ENCODE data around the gene PGGT1B. TPM values are rescaled to one million over a fixed set of nuclear protein-coding genes. Genes with fewer than 3 reads are reported as not detected.

The PGGT1B gene
- total RNA-seq, 1 donor from 2014 or later, result 39.1 TPM

DNA sequence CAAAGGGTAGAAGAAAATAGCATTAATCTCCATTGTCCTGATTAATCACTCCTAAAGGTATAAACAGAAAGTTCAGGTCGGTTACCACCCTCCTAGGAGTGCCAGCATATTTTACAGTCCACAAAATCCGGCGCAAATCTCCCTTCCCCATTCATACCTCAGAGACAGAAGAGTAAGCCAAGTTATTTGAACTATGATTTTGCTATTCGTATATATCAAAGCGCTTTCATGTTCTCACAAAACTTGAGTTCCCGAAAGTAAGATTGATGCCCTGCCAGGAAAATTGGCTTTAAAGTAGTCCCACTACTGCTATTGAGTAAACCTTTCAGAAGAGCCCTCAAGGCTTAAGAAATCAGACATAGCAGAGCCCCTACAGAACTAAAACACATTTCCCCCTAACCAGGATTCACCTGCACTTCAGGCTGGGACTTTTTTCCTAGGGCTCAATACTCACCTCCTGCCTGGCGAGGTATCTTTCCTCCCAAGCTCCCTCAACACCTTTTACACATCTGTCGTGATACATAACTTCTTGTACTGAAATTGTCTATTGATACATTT lies 71.1 kb downstream of the PGGT1B start:
- no peaks in the 10 kb centered on the region for H3K36me3 Mint-ChIP-seq (ENCODE audit: low read depth)
- H3K9me3 Mint-ChIP-seq, result no peaks in the 10 kb centered on the region
- no peak overlapping the region for H3K27ac Mint-ChIP-seq
- H3K4me3 Mint-ChIP-seq (ENCODE audit: low read depth), result no peak overlapping the region
- no peaks in the 10 kb centered on the region for H3K4me1 Mint-ChIP-seq (ENCODE audit: low read depth)
- peaks cover 30% of the 10 kb centered on the region for H3K27me3 Mint-ChIP-seq (ENCODE audit: low read depth)
- no peak for DNase-seq (ENCODE audit: low spot score)
- intact Hi-C loops (cut with micrococcal nuclease), result no loop called here

GRCh38 chr5:115190388-115190787 lies 72.3 kb downstream of the PGGT1B start:
- Mint-ChIP-seq H3K4me3 (ENCODE audit: low read depth) (no peak overlapping the region), H3K4me1 (ENCODE audit: low read depth) (no peaks in the 10 kb centered on the region), H3K9me3 (no peaks in the 10 kb centered on the region), H3K27me3 (ENCODE audit: low read depth) (peaks cover 29% of the 10 kb centered on the region), H3K27ac (no peak overlapping the region), H3K36me3 (ENCODE audit: low read depth) (no peaks in the 10 kb centered on the region)
- intact Hi-C loops (cut with micrococcal nuclease), result no loop called here
- no peak for DNase-seq (ENCODE audit: low spot score)

DNA sequence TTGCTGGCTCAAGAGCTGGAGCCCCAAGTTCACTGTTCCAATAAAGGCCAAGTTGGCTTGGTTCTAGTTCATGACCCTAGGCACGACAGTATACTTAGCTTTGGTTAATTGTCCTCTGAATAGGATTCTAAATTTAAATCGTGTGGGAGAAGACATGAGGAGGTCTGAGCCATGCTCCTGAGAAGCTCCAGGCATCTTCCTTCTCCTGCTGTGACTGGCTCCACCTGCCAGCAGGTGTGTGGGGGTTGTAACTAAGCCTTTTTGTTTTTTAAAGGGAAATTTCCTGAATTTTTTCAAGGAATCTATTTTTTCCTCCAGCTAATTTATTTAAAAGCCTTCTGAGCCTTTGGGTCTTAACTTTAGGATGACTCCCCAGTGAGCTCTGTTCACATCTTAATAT lies 72.8 kb downstream of the PGGT1B start:
- H3K4me1 Mint-ChIP-seq (ENCODE audit: low read depth), result no peaks in the 10 kb centered on the region
- intact Hi-C loops (cut with micrococcal nuclease), result no loop called here
- H3K27me3 Mint-ChIP-seq (ENCODE audit: low read depth), result peaks cover 29% of the 10 kb centered on the region
- DNase-seq (ENCODE audit: low spot score), result no peak
- H3K36me3 Mint-ChIP-seq (ENCODE audit: low read depth), result no peaks in the 10 kb centered on the region
- H3K9me3 Mint-ChIP-seq, result no peaks in the 10 kb centered on the region
- no peak overlapping the region for H3K27ac Mint-ChIP-seq
- no peak overlapping the region for H3K4me3 Mint-ChIP-seq (ENCODE audit: low read depth)

DNA sequence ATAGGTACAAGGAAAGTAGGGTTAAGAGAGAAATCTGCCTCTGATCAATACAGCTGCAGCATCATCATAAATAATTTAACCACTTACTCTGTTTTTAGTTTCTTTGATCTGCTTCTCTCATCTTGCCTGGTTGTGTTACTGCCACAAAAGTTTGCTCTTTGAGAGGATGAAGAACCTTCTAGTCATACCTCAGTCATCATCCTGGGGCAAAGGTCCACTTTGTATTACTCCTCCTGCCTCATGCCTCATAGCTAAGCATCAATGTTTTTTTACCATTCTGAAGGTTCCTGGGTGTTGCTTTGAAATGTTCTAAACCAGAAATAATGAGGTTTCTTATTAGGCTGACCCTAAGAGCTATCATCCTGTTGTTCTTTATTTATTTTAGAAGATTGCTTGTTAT lies 75.9 kb downstream of the PGGT1B start:
- intact Hi-C loops (cut with micrococcal nuclease), result no loop called here
- no peak for DNase-seq (ENCODE audit: low spot score)
- H3K36me3 Mint-ChIP-seq (ENCODE audit: low read depth), result no peaks in the 10 kb centered on the region
- H3K4me3 Mint-ChIP-seq (ENCODE audit: low read depth), result no peak overlapping the region
- no peak overlapping the region for H3K27ac Mint-ChIP-seq
- H3K4me1 Mint-ChIP-seq (ENCODE audit: low read depth), result peaks cover 3% of the 10 kb centered on the region
- H3K27me3 Mint-ChIP-seq (ENCODE audit: low read depth), result peaks cover 54% of the 10 kb centered on the region
- no peaks in the 10 kb centered on the region for H3K9me3 Mint-ChIP-seq

- no peaks in the 10 kb centered on the region for H3K9me3 Mint-ChIP-seq
- peaks cover 66% of the 10 kb centered on the region for H3K27me3 Mint-ChIP-seq (ENCODE audit: low read depth)
- H3K4me3 Mint-ChIP-seq (ENCODE audit: low read depth), result no peak overlapping the region
Measured at GRCh38 chr5:115184770-115185169, 77.9 kb downstream of the PGGT1B start.

DNA sequence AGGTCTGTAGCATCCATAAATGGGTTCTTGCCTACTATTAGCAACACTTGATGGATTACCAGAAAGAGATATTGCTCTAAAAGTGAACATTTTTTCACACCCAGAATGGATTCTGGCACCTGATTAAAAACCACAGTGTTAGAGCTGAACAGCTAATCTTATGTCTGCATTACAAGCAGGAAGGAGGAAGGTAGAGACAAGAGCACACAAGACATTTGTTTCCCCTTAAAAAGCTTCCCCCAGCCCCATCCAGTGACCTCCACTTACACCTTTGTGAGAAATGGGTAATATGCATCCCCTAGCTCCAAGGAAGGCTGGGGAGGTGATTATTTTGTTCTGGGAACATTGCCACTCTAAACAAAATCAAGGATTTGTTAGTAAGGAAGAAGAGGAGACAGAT lies 80.9 kb downstream of the PGGT1B start:
- DNase-seq (ENCODE audit: low spot score), result no peak
- H3K9me3 Mint-ChIP-seq, result no peaks in the 10 kb centered on the region
- no peaks in the 10 kb centered on the region for H3K36me3 Mint-ChIP-seq (ENCODE audit: low read depth)
- no peak overlapping the region for H3K27ac Mint-ChIP-seq
- H3K27me3 Mint-ChIP-seq (ENCODE audit: low read depth), result peaks cover 82% of the 10 kb centered on the region
- intact Hi-C loops (cut with micrococcal nuclease), result loop anchor here (1.0 to 5.0 kb wide), 2 partner anchors 28 to 66 kb away; no protein-coding TSS in a partner anchor
- H3K4me1 Mint-ChIP-seq (ENCODE audit: low read depth), result peaks cover 8% of the 10 kb centered on the region
- no peak overlapping the region for H3K4me3 Mint-ChIP-seq (ENCODE audit: low read depth)

More at GRCh38 chr5:115184770-115185169, 77.9 kb downstream of the PGGT1B start:
- intact Hi-C loops (cut with micrococcal nuclease), result loop anchor here (5.0 kb wide), 1 partner anchor 63 kb away; no protein-coding TSS in a partner anchor
- H3K4me1 Mint-ChIP-seq (ENCODE audit: low read depth), result peaks cover 8% of the 10 kb centered on the region
- DNase-seq (ENCODE audit: low spot score), result no peak
- H3K27ac Mint-ChIP-seq, result no peak overlapping the region
- H3K36me3 Mint-ChIP-seq (ENCODE audit: low read depth), result no peaks in the 10 kb centered on the region

DNA sequence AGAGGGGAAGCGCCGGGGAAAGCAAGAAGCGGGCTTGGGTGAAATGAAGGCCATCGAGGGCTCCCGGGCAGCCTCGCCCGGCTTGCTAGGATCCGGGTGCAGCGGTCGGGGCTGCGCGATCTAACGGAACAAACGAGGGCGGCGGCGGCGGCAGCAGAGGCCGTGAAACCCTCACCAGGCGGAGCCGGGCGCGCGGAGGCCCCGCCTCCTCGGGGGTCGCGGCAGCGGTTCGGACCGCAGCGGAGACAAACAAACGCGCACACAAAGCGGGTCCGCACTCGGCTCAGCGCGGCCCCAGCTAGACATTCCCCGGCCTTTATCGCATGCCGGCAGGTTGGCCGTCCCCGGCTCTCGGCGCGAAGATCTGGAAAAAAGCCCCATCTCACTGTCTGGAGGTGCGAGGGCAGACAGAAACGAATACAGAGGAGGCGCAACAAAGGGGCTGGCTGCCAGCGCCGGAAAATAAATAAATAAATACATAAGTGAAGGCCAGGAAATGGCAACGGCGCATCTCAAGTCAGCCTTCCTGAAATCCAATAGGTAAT lies 82.4 kb downstream of the PGGT1B start:
- Mint-ChIP-seq H3K27ac (no peak overlapping the region), H3K4me1 (ENCODE audit: low read depth) (peaks cover 8% of the 10 kb centered on the region), H3K4me3 (ENCODE audit: low read depth) (peak overlapping the region; percentile 80), H3K9me3 (no peaks in the 10 kb centered on the region), H3K36me3 (ENCODE audit: low read depth) (no peaks in the 10 kb centered on the region), H3K27me3 (ENCODE audit: low read depth) (peaks cover 83% of the 10 kb centered on the region)
- no peak for DNase-seq (ENCODE audit: low spot score)
- intact Hi-C loops (cut with micrococcal nuclease), result loop anchor here (1.0 to 5.0 kb wide), 2 partner anchors 10 to 67 kb away; no protein-coding TSS in a partner anchor

GRCh38 chr5:115179394-115180164 lies 83.1 kb downstream of the PGGT1B start:
- Mint-ChIP-seq H3K9me3 (no peaks in the 10 kb centered on the region), H3K4me1 (ENCODE audit: low read depth) (peaks cover 6% of the 10 kb centered on the region), H3K4me3 (ENCODE audit: low read depth) (peak overlapping the region; percentile 80), H3K27me3 (ENCODE audit: low read depth) (peaks cover 87% of the 10 kb centered on the region), H3K27ac (no peak overlapping the region), H3K36me3 (ENCODE audit: low read depth) (no peaks in the 10 kb centered on the region)
- no peak for DNase-seq (ENCODE audit: low spot score)
- intact Hi-C loops (cut with micrococcal nuclease), result loop anchor here (1.0 to 10.0 kb wide), 3 partner anchors 9 to 1395 kb away; partner anchors contain the start of gene SEMA6A

- Mint-ChIP-seq H3K27ac (no peak overlapping the region), H3K36me3 (ENCODE audit: low read depth) (no peaks in the 10 kb centered on the region), H3K4me3 (ENCODE audit: low read depth) (no peak overlapping the region), H3K27me3 (ENCODE audit: low read depth) (peaks cover 87% of the 10 kb centered on the region), H3K9me3 (no peaks in the 10 kb centered on the region), H3K4me1 (ENCODE audit: low read depth) (peaks cover 5% of the 10 kb centered on the region)
- no peak for DNase-seq (ENCODE audit: low spot score)
- intact Hi-C loops (cut with micrococcal nuclease), result loop anchor here (10.0 kb wide), 1 partner anchor 1396 kb away; the partner anchor contains the start of gene SEMA6A
Measured at GRCh38 chr5:115179030-115179393, 83.7 kb downstream of the PGGT1B start.

DNA sequence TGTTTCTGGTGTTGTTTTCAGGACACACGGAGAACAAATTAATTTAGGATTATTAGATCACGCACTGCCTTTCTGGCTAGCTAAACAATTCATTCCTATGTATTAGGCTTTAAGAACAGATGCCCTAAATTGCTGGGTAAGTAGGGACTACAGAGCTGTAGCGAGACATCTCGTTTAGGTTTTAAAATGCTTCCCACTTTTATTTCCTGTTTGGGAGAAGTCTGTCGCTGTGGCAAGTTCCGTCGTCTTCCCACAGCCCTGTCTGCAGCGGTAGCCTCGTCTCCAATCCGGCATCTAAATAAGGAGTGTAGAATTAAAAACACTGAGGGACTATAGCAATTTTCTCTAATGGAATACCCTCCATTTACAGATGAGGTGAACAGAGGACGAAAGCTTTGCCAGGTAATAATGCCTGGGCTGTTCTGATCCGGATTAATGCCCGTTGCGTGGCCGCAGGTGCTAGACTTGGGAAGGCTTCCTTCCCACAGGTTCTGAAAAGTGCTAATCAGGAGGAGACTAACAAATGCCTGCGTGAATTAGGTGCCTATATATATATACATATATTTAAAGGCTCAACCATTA lies 91.7 kb downstream of the PGGT1B start:
- Mint-ChIP-seq H3K27ac (no peak overlapping the region), H3K4me3 (ENCODE audit: low read depth) (peak overlapping the region; percentile 50), H3K9me3 (peaks cover 6% of the 10 kb centered on the region), H3K27me3 (ENCODE audit: low read depth) (peaks cover 68% of the 10 kb centered on the region), H3K4me1 (ENCODE audit: low read depth) (peaks cover 10% of the 10 kb centered on the region), H3K36me3 (ENCODE audit: low read depth) (no peaks in the 10 kb centered on the region)
- no peak for DNase-seq (ENCODE audit: low spot score)
- intact Hi-C loops (cut with micrococcal nuclease), result loop anchor here (1.0 to 10.0 kb wide), 6 partner anchors 9 to 1404 kb away; partner anchors contain the start of genes AP3S1, ATG12, CCDC112 and SEMA6A

- Mint-ChIP-seq H3K9me3 (peaks cover 6% of the 10 kb centered on the region), H3K27me3 (ENCODE audit: low read depth) (peaks cover 67% of the 10 kb centered on the region), H3K4me3 (ENCODE audit: low read depth) (peak overlapping the region; percentile 50), H3K36me3 (ENCODE audit: low read depth) (no peaks in the 10 kb centered on the region), H3K27ac (no peak overlapping the region), H3K4me1 (ENCODE audit: low read depth) (peaks cover 10% of the 10 kb centered on the region)
- intact Hi-C loops (cut with micrococcal nuclease), result loop anchor here (1.0 to 10.0 kb wide), 6 partner anchors 10 to 1404 kb away; partner anchors contain the start of genes AP3S1, ATG12, CCDC112 and SEMA6A
- no peak for DNase-seq (ENCODE audit: low spot score)
Measured at GRCh38 chr5:115170134-115170928, 92.3 kb downstream of the PGGT1B start.
